PC-9 (cell line): ENCODE measurements around the gene ZNF526. TPM values are rescaled to one million over a fixed set of nuclear protein-coding genes. Genes with fewer than 3 reads are reported as not detected.

Experiments used
- BruUV-seq: library from RNA; stranded (reverse); fragments of 400-500 nt; replicated peaks from 2 replicates; lab custom pipeline; 2021; lab: Mats Ljungman, UMichigan
- CTCF ChIA-PET: fragments of 300-600 bp; sonication (Branson Sonifier 250); formaldehyde crosslinking; loops from one replicate; lab custom pipeline; 2022; ENCODE audit warnings: antibody characterized with exemption; lab: Charles Lee
- POLR2A ChIA-PET: fragments of 300-600 bp; sonication (Branson Sonifier 250); formaldehyde crosslinking; loops from one replicate; lab custom pipeline; 2022; ENCODE audit warnings: antibody characterized with exemption; ENCODE audit not compliant: unreplicated experiment; lab: Charles Lee
- DNase-seq, 2 experiments: peaks; one replicate each; pipeline versions ENCODE4 v3.0.0 to v3.0.0-alpha.2; 2015 to 2022; ENCODE audit warnings: mixed read lengths in 1 of 2
- H2AFZ ChIP-seq: fragments of 200-600 bp; sonication (generic); 2 replicates; pipeline ENCODE4 v1.8.1; 2017; ENCODE audit warnings: antibody characterized with exemption
- H3F3A ChIP-seq: fragments of 200-600 bp; sonication (generic); 2 replicates; pipeline ENCODE4 v1.8.1; 2017; ENCODE audit warnings: antibody characterized with exemption, mild to moderate bottlenecking, low read depth; ENCODE audit not compliant: insufficient read depth
- H3K27ac ChIP-seq: fragments of 200-600 bp; sonication (generic); 2 replicates; pipeline ENCODE4 v1.6.1; 2016; ENCODE audit warnings: mixed run types
- H3K27me3 ChIP-seq: fragments of 200-600 bp; sonication (generic); 2 replicates; pipeline ENCODE4 v1.6.1; 2016; ENCODE audit warnings: low read depth, mixed run types; ENCODE audit not compliant: insufficient read depth
- H3K36me3 ChIP-seq: fragments of 200-600 bp; sonication (generic); 2 replicates; pipeline ENCODE4 v1.6.1; 2016; ENCODE audit warnings: low read depth, mixed run types
- H3K4me1 ChIP-seq: fragments of 200-600 bp; sonication (generic); replicated peaks from 2 replicates; pipeline ENCODE4 v1.6.1; 2016; ENCODE audit warnings: mixed run types; ENCODE audit not compliant: insufficient read depth
- H3K4me2 ChIP-seq: fragments of 200-600 bp; sonication (generic); 2 replicates; pipeline ENCODE4 v1.6.1; 2017; ENCODE audit warnings: mixed run types
- H3K4me3 ChIP-seq: fragments of 200-600 bp; sonication (generic); 2 replicates; pipeline ENCODE4 v1.6.1; 2016; ENCODE audit warnings: mixed run types
- H3K79me2 ChIP-seq: fragments of 200-600 bp; sonication (generic); 2 replicates; pipeline ENCODE4 v1.6.1; 2017; ENCODE audit warnings: low read depth, mixed run types
- H3K9me2 ChIP-seq: fragments of 200-600 bp; sonication (generic); 2 replicates; pipeline ENCODE4 v1.8.1; 2017; ENCODE audit warnings: mild to moderate bottlenecking; ENCODE audit not compliant: insufficient read depth
- H3K9me3 ChIP-seq: fragments of 200-600 bp; sonication (generic); 2 replicates; pipeline ENCODE4 v1.8.1; 2016; ENCODE audit warnings: low read depth; ENCODE audit not compliant: insufficient read depth
- H4K20me1 ChIP-seq: fragments of 200-600 bp; sonication (generic); 2 replicates; pipeline ENCODE4 v1.8.1; 2017; ENCODE audit not compliant: insufficient read depth
- CTCF ChIP-seq: fragments of 200-600 bp; sonication (generic); conservative IDR thresholded peaks from 2 replicates; pipeline ENCODE4 v1.6.1; 2017; ENCODE audit warnings: mixed run types, antibody characterized with exemption, mild to moderate bottlenecking, moderate library complexity
- EZH2 ChIP-seq: fragments of 200-600 bp; sonication (generic); IDR thresholded peaks from 2 replicates; pipeline ENCODE4 v1.8.0; 2017; ENCODE audit warnings: antibody characterized with exemption, low read depth
- intact Hi-C: fragments of 100-400 bp; cut with micrococcal nuclease; formaldehyde crosslinking; loops from one replicate; pipeline ENCODE4 v1.10.0; 2022; ENCODE audit not compliant: unreplicated experiment
- total RNA-seq: library from RNA; stranded (reverse); gene quantifications from 2 replicates; pipeline ENCODE4 v1.2.3, GENCODE V29; 2021

ZNF526 gene
- total RNA-seq, 1 experiment from 2014 or later = 13.4 TPM

- H4K20me1 ChIP-seq = 0 out of 2 replicates have a peak, but pooled peaks cover 3% of the 10 kb centered on the region
- DNase-seq = no peak
- peaks cover 40% of the 10 kb centered on the region for H3K36me3 ChIP-seq
- no peaks in the 10 kb centered on the region for H3K9me3 ChIP-seq
- no peak overlapping the region for H3K27ac ChIP-seq
- no peak overlapping the region for H3K4me3 ChIP-seq
- H3K79me2 ChIP-seq = peaks cover 54% of the 10 kb centered on the region
- BruUV-seq = no TSS peak
- H3K27me3 ChIP-seq = no peaks in the 10 kb centered on the region
- no peak overlapping the region for H3K4me2 ChIP-seq
- no peak overlapping the region for H2AFZ ChIP-seq
- ChIA-PET POLR2A (interaction anchor here (0.6 kb wide), 1 partner anchor 34 kb away, joined by 5 read pairs; no protein-coding TSS in a partner anchor), CTCF (no interaction called here)
- H3F3A ChIP-seq = peaks cover 25% of the 10 kb centered on the region; the same call in 1 of the 2 replicates
- no peaks in the 10 kb centered on the region for H3K9me2 ChIP-seq
- peaks cover 7% of the 10 kb centered on the region; the same call in 1 of the 2 replicates for H3K4me1 ChIP-seq
- TF ChIP-seq CTCF (no peak), EZH2 (no peak)
- intact Hi-C loops = no loop called here
These were observed 19.9 kb upstream of the ZNF526 start for GRCh38 chr19:42200116-42200715.

GRCh38 chr19:42201489-42202289, 18.4 kb upstream of the ZNF526 start:
- no TSS peak for BruUV-seq
- no peaks in the 10 kb centered on the region for H3K27me3 ChIP-seq
- H3K27ac ChIP-seq = no peak overlapping the region
- no peak for DNase-seq
- H3K4me3 ChIP-seq = no peak overlapping the region
- no peaks in the 10 kb centered on the region for H3K9me3 ChIP-seq
- no peak overlapping the region for H2AFZ ChIP-seq
- intact Hi-C loops = no loop called here
- peaks cover 15% of the 10 kb centered on the region for H3K4me1 ChIP-seq
- H4K20me1 ChIP-seq = 0 out of 2 replicates have a peak, but pooled peaks cover 3% of the 10 kb centered on the region
- no peak overlapping the region for H3K4me2 ChIP-seq
- peaks cover 68% of the 10 kb centered on the region for H3K79me2 ChIP-seq
- TF ChIP-seq EZH2 (no peak), CTCF (no peak)
- H3F3A ChIP-seq = peaks cover 29% of the 10 kb centered on the region; the same call in 1 of the 2 replicates
- H3K9me2 ChIP-seq = no peaks in the 10 kb centered on the region
- H3K36me3 ChIP-seq = peaks cover 40% of the 10 kb centered on the region
- ChIA-PET CTCF (no interaction called here), POLR2A (interaction anchor here (0.7 kb wide), 1 partner anchor 42 kb away, joined by 3 read pairs; no protein-coding TSS in a partner anchor)

GRCh38 chr19:42202290-42202880, 17.7 kb upstream of the ZNF526 start:
- H3K36me3 ChIP-seq = peaks cover 40% of the 10 kb centered on the region
- TF ChIP-seq CTCF = no peak
- TF ChIP-seq EZH2 = no peak
- H4K20me1 ChIP-seq = 0 out of 2 replicates have a peak, but pooled peaks cover 3% of the 10 kb centered on the region
- H3K79me2 ChIP-seq = peaks cover 68% of the 10 kb centered on the region
- H3K27me3 ChIP-seq = no peaks in the 10 kb centered on the region
- no TSS peak for BruUV-seq
- H3F3A ChIP-seq = peaks cover 35% of the 10 kb centered on the region
- H3K4me2 ChIP-seq = no peak overlapping the region
- ChIA-PET CTCF (no interaction called here), POLR2A (no interaction called here)
- no peak overlapping the region for H3K27ac ChIP-seq
- no peak overlapping the region for H3K4me3 ChIP-seq
- DNase-seq = no peak
- H2AFZ ChIP-seq = no peak overlapping the region
- H3K9me3 ChIP-seq = no peaks in the 10 kb centered on the region
- H3K4me1 ChIP-seq = peaks cover 19% of the 10 kb centered on the region
- no peaks in the 10 kb centered on the region for H3K9me2 ChIP-seq
- intact Hi-C loops = no loop called here
